8988T (cell line): ENCODE results near the gene RNASE7.
"Not testable (repeated sequence)": the region's sequence is repeated elsewhere in the genome, so short reads cannot be mapped to it uniquely, and the experiment has no call there.

Source experiments
- DNase-seq: peaks from one replicate; pipeline ENCODE4 v3.0.0; 2011

Gene RNASE7

GRCh38 chr14:21023817-21024584, 18.2 kb upstream of the RNASE7 start:
- DNase-seq: no peak

- DNase-seq: peak; percentile 56
These were observed 17.4 kb upstream of the RNASE7 start, which contains the start of gene NDRG2 for GRCh38 chr14:21024585-21025370. NDRG2 (minus strand) TSS chr14:21025061; CDS start chr14:21023315, 1,746 bp downstream.

DNA sequence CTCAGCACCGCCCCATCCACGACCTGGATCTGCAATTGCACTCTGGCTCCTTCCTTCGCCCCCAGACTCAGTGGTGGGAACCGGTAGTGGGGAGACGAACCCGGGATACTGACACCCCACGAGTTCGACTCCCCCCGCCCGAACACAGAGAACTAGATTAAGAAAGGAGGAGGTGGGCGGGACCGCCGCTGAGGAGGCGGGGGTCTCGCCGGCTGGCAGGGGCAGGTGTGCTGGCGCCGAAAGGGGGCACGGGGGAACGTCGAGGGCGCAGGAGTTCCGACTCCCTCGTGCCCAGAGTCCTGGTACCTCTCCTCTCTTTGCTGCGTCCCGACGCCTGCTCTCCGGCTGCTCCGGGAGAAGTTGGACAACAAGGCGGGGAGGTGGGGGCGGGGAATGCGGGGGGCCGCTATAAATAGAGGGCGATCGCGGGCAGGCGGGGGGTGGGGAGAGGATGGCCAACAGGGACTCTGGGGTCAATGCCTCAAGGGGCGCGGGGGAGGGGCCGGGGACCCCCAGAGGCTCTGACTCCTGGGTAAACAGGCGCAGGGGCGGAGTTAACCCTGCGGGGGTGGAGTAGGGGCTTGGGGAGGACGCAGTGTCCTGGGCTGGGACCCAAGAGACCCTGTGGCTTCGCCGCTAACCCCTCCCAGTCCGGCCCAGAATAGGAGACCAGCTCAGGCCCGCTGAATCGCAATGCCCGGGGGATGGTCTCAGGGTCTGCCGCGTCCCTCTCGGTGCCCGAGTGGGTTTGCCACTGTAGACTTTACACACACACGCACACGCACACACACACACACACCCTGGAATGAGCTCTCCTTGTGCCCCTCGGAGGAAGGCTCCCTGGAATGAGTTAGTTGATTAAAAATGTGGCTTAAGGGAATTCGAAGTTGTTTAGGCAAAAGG, 16.5 kb upstream of the RNASE7 start:
- DNase-seq: no peak

DNA sequence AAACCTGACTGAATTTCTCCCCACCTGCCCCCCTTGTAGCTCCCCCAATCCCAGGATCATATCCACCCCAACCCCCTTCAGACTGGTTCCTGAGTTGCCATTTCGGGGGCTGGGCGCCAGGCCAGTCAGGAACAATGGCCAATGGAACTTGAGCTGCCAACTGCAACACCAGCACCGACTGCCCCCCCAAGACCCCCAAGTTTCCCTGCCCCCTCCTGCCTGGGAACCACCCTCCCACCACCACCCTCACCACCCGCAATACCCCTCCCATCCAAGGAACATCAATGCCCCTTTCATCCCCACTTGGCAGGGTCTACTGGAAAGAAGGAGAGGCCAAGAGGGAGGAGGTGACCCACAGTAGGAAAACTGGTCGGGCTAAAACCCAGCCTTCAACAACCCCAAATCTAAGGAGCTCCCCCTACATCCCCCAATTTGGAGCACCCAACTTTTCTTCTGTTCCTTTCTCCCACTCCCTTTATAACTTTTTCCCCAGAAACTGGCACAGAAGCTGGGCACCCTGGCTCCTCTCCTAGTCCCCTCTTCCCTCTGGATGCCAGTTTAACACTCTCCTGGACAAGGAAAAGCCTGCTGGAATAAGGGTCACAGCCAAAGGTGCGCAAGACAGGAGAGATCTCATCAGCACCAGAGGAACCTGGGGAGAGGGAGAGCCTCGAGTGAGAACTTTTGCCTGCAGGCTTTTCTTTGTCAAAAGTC, 15.7 kb upstream of the RNASE7 start:
- no peak for DNase-seq

DNA sequence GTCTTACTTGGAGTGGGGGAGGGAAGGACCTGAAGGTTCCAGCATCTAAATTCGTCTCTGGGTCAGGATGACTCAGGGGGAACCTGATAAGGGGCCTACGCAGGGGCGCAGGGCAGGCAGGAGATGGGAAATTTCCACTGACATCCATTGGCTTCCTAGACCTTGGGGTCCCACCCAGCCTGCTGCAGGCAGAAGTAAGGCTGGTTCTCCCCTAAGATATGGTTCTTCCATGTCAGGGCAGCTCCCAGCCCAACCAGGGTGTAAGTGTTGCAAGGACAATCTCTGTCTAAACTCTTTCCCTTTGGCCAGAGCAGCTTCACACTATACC, 15.2 kb upstream of the RNASE7 start:
- no peak for DNase-seq

DNA sequence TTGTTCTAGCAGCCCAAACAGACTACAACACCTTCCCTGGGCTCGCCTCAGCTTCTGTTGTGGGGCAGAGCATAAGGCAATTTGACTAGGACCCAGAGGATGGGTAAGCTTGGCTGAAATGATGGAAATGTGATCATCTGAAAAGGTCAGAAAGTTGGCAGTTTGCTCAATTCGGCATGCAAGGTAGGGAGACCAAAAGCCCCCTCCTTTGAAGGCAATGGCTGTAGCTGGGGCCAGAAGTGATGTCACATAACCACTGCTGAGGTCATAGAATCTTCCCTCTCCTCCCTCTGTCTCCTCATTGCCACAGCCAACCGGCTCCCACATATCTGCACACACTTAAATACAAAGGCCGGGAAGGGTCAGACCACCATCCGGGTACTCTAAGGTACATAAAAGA, 12.2 kb upstream of the RNASE7 start, which contains the start of gene TPPP2:
TPPP2 (plus strand) TSS at position 301 of the 400 bp plus-strand sequence. CDS start 365 bp downstream, outside the sequence.
- DNase-seq: no peak

DNA sequence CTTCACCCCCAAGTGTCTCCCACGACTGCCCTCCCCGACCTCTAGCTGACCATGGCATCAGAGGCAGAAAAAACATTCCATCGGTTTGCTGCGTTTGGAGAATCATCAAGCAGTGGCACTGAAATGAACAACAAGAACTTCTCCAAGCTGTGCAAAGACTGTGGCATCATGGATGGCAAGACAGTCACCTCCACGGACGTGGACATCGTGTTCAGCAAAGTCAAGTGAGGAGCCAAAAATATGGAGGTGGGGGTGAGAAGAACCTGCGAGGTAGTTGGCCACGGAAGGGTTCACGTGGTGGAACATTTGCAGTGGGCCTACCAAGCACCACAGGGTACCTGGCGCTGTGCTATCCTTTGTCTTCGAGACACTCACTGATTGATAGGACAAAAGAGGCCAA, 11.6 kb upstream of the RNASE7 start:
- no peak for DNase-seq

DNA sequence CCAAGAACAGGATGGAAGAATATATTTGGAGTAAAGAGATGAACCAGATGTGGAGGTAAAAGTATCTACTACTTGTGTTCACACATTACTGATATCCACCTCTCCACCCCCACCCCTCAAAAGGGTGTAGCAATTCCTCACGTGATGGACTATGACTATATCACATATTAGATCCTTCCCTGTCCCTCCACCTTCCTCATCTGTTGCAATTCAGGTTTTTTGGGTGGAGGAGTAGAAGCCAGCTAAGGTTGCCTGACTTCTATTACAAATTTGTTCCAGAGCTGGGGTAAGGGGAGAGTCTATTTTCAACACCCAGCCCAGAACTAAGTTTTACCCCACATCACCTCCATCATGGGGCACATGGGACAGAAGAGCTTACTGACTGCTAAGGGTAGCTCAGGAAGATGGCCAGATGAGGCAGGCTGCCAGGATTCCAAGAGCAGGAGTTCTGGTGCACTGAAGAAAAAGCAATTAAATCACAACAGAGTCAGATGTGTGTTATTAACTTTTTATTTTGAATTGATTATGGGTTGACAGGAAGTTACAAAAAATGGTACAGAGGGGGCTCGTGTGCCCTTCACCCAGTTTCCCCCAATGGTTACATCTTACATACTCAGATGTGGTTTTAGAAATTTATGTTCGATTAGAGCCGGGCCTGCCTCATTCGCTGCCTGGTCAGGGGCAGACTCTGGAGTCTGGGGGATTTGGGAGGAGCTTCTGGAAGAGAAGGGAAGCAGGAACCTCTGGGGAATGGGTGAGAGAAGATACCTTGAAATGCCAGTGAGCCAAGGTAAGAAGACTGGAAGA, 9.6 kb upstream of the RNASE7 start:
- DNase-seq: no peak

- DNase-seq: no peak
These were observed 8.9 kb upstream of the RNASE7 start for GRCh38 chr14:21033133-21033698.

DNA sequence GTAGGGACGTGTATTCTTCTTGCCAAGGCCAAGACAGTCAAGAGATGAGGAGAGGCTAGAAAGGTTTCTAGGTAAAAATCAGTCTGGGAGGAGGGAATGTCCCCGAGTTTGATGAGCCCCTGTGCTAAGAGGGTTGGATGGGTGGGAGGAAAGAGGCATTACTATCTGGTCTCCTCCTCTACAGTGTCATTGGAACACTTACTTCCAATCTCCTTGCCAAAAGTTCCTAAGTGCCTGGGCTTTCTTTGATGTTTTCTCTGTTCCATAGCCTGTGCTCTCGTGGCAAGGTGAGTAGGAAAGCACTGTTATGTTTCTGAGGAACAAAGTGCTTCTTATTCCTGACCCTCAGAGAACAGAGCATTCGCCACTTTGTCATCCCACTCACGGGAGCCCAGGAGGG, 7.5 kb upstream of the RNASE7 start, which contains the start of gene RNASE13:
RNASE13 (minus strand) TSS at position 101 of the 400 bp plus-strand sequence. CDS start 519 bp downstream, outside the sequence.
- DNase-seq: no peak

DNA sequence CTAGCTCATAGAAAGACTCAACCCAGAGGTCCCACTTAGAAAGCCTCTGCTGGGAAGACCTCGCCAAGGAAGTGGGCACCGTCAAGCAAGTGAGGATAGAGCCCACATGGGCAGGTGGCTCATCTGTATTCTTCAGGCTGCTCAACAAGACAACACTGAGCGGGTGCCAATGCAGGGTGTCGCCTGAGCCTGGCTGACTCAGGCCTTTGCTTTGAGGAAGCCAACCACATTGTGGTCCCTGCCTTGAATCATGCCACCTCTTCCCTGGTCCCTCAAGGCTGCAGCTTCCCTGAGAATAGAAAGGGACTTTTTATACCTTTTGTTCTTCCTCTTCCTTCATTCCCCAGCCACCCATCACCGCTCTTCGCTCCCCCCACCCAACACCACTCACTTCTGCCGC, 5.4 kb upstream of the RNASE7 start:
- DNase-seq: no peak

- no peak for DNase-seq
These were observed 5.0 kb upstream of the RNASE7 start for GRCh38 chr14:21037156-21037555.

- DNase-seq: no peak
These were observed 3.4 kb upstream of the RNASE7 start for GRCh38 chr14:21038441-21039422.

DNA sequence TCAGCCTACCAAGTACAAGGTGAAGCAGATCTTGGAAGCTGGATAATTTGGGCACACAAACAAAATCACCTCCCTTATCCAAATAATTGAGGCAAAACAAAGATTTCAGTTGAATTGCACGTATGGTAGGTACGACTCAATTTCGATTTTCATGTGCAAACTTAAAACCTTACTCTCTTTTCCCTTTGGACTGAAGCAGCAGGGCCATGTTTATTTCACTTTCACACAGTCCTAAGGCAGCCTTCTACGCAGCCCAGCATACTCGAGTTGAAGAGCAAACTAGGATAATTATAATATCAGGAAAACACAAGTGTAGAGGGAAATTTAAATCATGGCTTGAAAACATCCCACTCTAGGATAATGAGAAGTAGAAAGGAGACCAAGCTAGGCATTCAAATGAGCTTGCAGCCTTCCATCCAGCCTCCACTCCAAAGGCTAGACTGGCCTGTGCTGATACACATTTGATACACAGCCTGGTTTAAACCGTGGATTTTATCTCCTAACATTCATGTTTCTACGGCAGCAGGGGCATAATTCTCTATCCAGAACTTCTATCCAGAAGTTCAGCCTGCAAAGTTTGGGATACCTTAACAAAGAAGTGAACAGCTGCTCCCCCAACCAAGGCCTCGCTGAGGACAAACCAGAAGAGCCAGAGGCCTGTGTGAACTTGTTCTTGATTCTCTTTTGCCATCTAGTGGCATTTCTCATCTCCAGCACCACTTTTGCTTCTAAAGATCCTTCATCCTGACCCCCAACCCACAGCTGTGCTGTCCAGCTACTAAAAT, 2.4 kb upstream of the RNASE7 start:
- no peak for DNase-seq

DNA sequence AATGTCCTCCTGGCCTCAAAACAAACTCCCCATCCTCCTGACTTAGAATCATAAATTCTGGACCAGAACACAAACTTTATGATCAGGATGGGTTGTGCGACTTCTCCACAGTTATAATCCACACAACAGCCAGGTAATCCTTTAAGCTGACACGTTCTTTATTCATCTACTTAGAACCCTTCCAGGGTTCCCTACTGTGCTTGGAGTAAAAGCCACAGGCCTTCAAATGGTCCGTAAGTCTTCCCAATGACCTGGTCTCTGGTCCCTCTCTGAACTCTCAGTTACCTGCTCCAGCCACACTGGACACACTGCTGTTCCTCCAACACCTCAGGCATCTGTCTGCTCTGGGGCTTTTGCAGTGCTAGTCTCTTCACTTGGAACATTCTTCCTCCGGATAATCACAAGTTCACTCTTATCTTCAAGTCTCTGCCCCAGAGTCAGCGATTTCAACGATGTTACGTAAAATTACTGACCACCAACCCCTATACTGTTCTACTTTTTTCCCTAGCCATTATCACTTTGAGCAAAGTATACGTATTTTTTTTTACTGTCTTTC, 1.7 kb upstream of the RNASE7 start:
- DNase-seq: no peak

GRCh38 chr14:21040941-21041340, 1.2 kb upstream of the RNASE7 start:
- DNase-seq: not testable (repeated sequence)

GRCh38 chr14:21042918-21043317, 756 bp downstream of the RNASE7 start:
- DNase-seq: no peak

GRCh38 chr14:21043387-21043973, 1.3 kb downstream of the RNASE7 start:
- no peak for DNase-seq
